GM19025 (cell line): ENCODE measurements around the gene MPZL1.
"Not testable (repeated sequence)": the region's sequence is repeated elsewhere in the genome, so short reads cannot be mapped to it uniquely, and the experiment has no call there.

ENCODE experiments used
- ATAC-seq: cut with Tn5 transposase; IDR thresholded peaks from one replicate; pipeline ENCODE4 v1.9.1; 2021; ENCODE audit warnings: mild to moderate bottlenecking, low read depth, moderate library complexity; ENCODE audit not compliant: unreplicated experiment

Gene MPZL1

DNA sequence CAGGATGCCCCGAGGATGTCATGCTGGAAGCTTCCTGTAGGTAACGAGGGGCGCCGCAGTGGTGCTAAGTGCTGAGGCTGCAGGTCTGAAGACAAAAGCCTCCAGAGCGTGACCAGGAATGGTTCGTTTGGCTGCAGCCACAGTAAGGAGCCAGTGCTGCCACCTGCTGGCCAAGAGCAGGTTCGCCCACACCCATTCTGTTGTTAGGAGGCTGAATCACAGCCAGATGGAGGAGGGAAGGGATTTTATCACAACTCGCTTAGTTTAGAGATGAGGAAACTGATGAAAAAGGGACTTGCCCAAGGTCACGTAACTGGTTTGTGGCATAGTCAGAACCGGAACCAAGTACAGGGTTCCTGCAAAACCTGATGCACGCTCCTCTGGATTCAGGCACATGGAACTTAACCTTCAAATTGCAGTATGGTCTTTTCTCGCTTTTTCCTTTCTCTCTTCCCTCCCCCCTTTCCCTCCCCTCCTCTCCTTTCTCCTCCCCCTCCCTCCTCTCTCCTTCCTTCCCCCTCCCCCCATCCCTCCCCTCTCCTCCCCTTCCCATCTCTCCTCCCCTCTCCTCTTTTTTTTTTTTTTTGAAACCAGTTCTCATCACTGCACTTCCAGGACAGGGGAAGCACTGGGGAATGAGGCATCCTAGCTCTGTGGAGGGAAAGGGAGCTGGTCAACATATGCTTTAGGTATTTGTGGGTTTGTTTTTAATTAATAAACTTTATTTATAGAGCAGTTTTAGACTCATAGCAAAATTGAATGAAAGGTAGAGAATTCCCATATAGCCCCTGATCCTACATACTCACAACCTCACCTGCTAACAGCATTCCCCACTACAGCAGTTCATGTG is 81.8 kb downstream of the MPZL1 start:
- peak; percentile 94 for ATAC-seq

DNA sequence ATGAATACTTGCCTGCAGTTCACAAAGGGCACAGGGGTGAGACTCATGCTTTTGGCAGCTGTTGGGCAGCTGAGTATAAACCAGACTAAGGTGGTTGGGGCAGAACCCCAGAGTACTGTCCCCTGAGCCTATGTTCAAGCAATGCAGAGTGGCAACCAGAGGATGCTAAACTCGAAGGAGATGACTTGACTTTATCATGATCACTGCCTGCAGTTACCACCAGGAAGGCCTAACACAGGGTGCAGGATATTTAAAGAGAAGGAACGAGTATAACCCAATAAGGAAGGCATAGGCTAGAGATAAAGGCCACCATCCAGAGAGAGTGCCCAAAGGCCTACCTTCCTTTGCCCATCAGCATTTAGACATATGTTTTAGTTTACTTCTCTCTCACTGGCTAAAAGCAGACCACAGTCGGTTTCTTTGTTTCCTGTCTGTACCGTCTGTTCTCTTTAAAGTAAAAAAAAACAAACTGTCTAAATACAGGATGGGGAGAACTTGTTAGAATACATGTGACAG is 83.3 kb downstream of the MPZL1 start:
- ATAC-seq, result no peak

DNA sequence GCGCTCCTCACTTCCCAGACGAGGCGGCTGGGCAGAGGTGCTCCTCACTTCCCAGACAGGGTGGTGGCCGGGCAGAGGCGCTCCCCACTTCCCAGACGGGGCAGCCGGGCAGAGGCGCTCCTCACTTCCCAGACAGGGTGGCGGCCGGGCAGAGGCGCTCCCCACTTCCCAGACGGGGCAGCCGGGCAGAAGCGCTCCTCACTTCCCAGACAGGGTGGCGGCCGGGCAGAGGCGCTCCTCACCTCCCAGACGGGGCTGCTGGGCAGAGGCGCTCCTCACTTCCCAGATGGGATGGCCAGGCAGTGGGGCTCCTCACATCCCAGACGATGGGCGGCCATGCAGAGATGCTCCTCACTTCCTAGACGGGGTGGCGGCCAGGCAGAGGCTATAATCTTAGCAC is 84.5 kb downstream of the MPZL1 start:
- not testable (repeated sequence) for ATAC-seq

DNA sequence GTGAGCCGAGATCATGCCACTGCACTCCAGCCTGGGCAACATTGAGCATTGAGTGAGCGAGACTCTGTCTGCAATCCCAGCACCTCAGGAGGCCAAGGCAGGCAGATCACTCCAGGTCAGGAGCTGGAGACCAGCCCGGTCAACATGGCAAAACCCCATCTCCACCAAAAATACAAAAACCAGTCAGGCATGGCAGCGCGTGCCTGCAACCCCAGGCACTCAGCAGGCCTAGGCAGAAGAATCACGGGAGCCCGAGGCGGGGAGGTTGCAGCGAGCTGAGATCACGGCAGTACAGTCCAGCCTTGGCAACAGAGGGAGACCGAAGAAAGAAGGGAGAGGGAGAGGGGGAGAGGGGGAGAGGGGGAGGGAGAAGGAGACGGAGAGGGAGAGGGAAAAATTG is 84.9 kb downstream of the MPZL1 start:
- ATAC-seq, result not testable (repeated sequence)

DNA sequence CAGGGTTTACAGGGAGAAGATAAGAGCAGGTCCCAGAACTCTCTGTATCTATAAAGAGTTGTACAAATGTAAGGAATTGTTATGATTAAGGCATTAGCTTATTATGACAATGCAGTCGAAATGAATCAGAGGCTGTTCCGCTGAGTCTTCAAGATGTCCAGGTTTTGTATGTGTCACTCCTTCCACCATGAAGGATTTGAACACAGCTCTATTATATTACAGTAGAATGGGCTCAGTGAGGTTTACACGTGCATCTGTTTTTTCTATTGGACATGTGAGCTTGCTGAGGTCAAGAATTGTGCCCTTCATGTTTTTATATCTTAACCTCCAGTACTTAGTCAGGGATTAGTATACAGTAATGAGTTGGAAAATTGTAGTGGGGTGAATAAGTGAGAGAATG is 86.3 kb downstream of the MPZL1 start:
- no peak for ATAC-seq

DNA sequence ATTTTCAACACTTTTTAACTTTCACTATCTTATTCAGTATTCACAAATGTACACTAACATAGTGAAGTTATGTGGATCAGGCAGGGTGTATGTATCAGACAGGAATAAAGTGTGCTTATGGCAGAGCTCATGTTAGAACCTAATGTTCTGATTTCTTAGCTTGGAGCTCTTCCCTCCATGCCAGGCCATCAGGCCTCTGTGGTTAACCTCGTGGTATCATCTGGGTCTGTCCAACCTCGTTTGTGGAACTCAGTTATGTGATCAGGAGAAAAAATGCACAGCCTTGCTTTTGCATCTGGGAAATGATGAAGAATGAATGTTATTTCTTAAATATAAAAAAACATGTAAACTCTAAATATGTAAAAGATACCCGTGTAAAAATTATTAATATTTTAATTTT is 86.9 kb downstream of the MPZL1 start:
- ATAC-seq, result no peak

DNA sequence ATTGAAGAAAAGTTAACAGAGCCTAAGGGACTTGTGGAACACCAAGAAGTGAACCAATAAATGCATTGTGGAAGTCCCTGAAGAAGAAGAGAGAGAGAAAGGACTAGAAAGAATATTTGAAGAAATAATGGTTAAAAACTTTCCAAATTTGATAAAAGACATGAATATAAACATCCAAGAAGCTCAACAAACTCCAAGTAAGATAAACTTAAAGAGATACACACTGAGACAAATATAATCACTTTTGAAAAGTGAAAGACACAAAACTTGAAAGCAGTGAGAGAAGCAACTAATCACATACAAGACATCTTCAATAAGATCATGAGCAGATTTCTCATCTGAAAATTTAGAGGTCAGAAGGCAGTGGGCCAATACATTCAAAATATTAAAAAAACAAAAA is 91.2 kb downstream of the MPZL1 start:
- ATAC-seq, result no peak

DNA sequence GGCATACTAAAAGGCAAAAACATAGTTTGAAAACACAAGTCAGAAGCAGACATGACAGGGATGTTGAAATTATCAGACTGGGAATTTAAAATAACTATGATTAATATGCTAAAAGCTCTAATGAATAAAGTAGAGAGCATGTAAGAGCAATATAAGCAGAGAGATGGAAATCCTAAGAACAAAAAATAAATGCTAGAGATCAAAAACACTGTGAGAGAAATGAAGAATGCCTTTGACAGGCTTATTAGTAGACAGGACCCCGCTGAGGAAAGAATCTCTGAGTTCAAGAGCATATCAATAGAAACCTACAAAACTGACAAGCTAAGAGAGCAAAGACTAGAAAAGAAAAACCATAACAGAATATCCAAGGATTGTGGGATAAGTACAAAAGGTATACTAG is 93.9 kb downstream of the MPZL1 start:
- ATAC-seq, result no peak

DNA sequence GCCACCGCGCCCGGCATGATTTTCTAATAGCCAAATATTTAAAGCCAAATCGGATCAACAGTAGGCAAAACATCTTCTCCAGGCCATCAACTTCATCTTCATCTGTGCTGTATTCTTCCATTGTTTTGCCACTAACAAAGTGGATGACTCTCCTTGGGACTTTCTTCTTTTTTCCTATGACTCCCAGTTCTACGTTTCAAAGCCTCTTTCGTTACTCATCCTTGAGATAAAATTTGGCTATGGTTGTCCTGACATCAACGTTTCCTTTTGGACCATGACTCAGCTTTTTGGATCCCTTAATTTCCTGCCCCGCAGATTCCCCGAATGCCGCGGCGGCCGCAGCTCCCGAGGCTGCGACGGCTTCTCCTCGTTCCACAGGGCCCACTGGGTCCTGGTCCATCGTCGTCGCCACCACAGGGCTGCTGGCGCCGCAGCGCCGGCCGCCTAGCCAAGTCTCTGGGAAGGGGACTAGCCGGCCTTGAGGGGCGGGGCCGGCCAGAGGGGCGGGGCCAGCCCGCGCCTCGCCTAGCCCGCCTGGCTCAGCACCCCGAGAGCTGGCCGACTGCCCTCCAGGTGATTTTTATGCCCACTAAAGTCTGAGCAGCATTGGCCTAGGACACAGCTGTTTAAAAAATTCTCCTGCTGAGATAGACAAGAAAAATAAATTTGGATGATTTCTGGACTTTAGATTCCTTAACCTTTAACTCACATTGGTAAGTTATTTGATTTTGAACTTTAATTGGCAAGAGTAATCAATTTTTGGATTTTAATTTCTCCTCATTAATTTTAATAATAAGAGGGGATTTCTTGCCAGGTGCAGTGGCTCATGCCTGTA is 98.3 kb downstream of the MPZL1 start:
- peak; percentile 60 for ATAC-seq

DNA sequence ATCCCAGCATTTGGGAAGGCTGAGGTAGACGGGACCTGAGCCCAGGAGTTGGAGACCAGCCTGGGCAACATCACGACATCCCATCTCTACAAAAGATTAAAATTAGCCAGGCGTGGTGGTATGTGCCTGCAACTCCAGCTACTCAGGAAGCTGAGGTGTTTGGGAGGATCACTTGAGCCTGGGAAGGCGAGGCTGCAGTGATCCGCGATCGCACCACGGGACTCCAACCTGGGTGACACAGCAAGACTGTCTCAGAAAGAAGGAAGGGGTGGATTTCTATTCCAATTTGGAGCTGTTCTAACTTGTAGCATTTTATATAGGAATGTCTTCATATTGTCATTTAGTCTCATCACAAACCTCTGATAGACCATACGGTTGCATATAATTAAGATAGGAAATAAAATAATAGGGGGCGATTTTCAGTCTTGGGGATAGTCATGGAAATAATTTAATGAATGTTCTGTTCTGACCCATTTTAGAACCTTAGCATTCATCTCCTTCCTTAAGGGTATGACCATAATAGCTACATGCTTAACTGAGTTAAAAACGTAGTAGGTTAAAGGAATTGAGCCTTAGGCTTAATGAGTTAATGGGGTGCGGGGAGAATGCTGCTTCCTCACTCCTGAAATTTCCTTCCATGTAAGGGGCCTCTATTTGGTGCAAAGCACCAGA is 99.0 kb downstream of the MPZL1 start:
- ATAC-seq, result no peak

DNA sequence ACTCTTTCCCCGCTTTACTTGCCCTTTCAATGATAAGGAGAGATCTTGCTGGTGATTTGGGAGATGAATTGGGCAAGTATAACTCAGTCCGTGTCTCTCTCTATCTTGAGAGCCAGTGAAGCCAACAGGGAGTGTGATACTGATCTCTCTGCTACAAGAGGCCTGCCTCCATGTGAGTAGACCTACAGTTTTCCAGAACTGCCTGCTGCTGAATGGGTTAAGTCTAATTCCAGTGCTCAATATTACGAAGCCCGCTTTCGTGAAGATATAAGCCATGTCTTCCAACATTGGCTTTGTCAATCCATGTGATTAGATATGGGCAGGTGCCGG is 99.5 kb downstream of the MPZL1 start:
- ATAC-seq, result no peak

DNA sequence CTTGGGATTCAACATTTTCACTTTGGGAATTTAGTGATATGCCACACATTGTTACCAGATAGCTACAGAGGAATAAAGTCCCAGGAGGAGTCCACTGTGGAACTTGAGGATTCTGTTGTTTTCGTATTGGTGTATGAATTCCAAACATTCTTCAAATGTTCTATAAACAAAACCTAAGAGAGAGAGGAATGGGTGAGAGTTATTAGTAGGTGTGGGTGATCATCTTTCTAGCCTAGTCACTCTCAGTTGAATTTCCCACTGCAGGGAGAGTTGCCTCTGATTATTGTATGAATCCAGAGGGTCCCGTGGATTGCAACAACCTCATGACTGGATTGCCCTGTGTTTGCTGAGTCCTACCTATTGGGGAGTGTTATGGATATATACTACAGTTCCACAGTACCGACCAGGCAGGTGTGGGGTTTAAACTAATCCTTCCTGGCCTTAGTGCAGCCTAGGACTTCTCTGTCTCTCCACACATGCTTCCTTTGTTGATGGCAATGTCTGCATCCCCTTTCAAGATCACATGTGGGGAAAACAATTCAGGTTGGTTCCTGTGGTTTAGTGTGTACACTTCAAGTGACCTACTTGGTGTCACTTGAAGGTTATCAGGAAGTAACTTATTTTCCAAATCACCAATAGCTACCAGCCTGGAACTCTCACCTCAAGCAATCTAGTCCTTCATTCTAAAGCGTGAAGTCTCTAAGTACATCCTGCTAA is 100.3 kb downstream of the MPZL1 start:
- ATAC-seq, result no peak

DNA sequence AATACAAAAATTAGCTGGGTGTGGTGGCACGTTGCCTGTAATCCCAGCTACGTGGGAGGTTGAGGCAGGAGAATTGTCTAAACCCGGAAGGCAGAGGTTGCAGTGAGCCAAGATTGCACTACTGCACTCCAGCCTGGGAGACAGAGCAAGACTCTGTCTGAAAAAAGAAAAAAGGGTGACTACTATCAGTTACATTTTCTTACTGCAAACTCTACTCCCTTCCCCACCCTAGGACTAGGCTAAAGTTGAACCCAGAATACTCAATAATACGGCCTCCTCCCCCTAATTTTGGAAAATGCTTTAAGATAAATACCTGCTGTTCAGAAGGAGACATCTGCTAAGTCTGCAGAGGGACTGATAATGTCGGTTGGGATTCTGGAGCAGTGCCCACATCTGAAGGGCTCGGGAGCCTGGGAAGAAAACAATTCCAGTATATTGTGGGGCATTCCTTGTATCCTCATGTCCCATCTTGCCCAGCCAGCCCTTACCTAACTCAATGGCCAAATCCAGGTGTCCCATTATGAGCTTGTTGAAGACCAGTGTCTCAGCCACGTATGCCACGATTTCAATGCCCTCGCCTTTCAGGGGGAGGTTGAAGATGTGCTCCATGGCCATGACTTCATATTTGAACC is 102.5 kb downstream of the MPZL1 start:
- ATAC-seq, result no peak

DNA sequence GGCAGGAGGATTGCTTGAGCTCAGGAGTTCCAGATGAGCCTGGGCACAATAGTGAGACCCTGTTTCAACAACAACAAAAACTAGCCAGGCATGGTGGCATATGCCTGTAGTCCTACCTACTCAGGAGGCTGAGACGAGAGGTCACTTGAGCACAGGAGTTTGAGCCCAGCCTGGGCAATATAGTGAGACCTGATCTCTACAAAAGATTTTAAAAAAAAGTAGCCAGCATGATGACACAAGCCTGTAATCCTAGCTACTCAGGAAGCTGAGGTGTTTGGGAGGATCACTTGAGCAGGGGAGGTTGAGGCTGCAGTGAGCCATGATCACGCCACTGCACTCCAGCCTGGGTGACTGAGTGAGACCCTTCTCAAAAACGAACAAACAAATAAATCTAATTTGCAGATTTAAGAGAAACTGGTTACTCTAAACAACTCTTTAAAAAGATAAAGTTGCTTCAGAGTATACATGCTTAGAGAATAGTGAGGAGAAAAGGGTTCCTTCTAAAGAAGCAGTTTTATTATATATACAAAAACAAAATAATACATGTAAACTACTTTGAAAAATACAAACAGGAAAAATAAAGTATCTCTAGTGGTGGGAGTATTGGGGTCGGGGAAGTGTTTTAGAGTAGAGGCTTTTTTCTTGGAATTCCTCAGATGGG is 103.8 kb downstream of the MPZL1 start:
- ATAC-seq, result no peak

DNA sequence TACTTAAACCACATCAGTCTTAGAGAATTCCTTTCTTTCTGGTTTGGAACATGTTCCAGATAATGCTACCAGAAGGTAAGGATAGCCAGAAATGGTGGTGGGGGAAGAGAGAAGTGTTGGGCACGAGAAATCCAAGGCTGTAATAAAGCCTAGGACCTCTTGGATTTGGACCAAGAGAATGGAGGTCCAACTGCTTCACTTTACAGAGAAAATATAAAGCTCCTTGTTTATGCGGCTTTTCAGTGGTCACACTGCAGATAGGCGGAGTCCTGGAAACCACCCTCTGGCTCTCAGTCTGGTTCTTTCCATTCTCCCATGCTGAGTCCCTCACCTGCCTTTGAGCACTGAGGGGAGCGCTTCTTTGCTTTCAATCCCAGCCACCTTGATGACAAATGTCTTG is 104.3 kb downstream of the MPZL1 start:
- no peak for ATAC-seq

DNA sequence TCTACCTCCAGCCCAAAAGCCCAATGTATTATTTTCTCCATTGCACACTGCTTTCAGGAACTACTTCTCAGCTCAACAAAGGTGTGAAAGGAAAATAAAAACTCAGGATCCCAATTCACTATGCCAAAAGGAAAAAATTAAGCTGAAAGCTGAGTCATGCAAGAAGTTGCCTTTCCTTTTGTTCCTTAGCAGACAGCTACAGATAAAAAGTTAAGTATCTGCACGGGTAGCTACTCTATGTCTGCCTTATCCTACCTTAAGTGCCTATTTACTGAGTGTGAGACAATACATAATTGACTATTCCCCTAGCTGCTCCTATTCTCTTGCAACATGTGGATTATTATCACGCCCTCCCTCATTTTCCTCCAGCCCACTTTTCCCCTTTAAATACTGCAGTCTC is 108.1 kb downstream of the MPZL1 start:
- no peak for ATAC-seq

DNA sequence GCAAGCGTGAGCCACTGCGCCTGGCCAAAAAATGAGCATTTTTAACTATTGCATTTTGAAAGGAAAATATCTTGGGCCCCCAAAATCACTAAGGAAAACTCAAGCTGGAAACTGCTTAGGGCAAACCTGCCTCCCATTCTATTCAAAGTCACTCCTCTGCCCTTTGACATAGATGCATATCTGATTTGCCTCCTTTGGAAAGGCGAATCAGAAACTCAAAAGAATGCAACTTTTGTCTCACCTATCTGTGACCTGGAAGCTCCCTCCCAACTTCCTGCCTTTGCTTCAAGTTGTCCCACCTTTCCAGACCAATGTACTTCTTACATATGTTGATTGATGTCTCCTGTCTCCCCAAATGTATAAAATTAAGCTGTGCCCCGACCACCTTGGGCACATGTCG is 108.9 kb downstream of the MPZL1 start:
- not testable (repeated sequence) for ATAC-seq

DNA sequence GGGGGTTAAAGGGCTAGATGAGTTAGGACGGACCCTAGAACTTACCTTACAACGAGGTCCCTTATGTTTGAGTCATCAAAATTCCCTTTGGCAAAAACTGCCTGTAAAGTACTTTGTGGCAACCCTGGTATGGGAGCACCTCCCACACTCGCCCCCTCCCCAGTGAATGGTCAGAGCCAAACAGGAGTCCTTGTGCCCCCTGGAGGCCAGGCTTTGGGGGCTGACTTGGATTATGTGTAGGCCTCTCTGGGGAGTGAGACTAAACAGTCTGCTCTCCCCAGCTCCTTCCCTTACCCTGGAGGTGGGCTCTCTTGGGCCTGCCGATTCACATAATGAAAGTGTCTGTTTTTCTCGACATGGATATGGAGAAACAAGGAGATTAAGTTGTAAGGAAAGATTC is 110.9 kb downstream of the MPZL1 start:
- ATAC-seq, result no peak

DNA sequence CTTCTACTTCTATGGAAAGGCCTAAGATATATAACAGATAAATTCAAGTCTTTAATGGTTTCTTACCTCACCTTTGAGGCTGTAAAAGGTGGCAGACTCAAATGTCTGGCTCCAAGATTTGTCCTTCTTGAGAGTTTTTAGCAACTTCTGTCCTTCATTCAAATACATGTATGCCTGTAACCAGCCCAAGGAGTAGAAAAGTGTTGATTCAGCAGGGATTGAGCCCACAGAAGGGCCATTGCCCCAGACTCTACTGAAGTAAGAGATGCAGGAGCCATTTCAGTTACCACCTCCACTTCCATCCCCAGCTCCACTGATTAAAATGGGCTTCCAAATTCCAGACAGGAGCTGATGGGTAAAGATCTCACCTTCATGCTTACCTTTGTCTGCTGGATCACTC is 112.1 kb downstream of the MPZL1 start:
- ATAC-seq, result no peak

DNA sequence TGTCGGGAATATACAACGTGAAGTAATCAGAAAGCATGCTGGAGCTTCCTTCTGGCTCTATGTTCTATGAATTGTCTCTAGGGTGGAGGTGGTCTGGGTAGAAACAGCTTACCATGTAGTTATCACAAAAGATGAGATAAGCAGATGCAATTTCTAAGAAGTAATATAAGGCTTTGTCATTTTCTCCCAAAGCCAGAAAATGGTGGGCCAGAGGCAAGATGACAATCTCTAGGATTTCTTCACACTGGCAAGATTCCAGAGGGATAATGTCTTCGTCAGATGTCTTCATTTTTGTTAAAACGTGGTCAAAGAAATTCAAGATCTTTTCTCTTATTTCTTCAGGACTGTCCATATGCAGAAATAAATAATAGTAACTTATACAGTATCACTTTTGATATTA is 114.4 kb downstream of the MPZL1 start:
- no peak for ATAC-seq
